ENCODE data around the gene IL10.

DNA sequence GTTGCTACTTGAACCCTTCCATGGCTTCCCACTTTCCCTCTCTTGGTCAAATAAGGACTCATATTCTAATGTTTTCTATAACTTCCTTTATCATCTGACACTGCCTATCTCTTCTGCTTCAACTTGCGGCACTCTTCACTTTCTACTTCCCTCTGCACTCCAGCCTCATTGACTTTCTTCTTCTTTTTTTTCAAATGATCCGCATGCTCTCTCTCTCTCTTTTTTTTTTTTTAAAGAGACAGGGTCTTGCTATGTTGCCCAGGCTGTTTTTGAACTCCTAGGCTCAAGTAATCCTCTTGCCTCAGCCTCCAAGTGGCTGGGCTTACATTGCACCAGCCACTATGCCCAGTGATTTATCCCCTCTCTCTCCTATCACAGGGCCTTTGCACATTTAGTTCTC, 7.3 kb upstream of the IL10 start:
- TF ChIP-seq EZH2 (IDR thresholded peaks at IDR 0.05) = no peak
- no peak for TF ChIP-seq POLR2AphosphoS5 (IDR thresholded peaks at IDR 0.05; ENCODE audit: borderline replicate concordance, low read depth, low read length)
- no peak for TF ChIP-seq FOXP2 (optimal IDR thresholded peaks at IDR 0.05; ENCODE audit: control extremely low read depth, extremely low read length, insufficient read depth)
